Astrocyte of the spinal cord (primary cell): ENCODE measurements around the gene BMAL1.

ENCODE experiments used
- DNase-seq: peaks from one replicate; pipeline ENCODE4 v3.0.0; 2011; ENCODE audit warnings: low read depth, low spot score
- H3K4me3 ChIP-seq: 2 replicates; pipeline ENCODE4 v1.5.1; 2011; ENCODE audit warnings: low read depth, mild to moderate bottlenecking, low read length, moderate library complexity
- CTCF ChIP-seq: IDR thresholded peaks from 2 replicates; pipeline ENCODE4 v1.5.1; 2012; ENCODE audit warnings: low read depth, mild to moderate bottlenecking, low read length, inconsistent platforms
- in situ Hi-C: cut with HindIII; loops from 2 replicates; pipeline ENCODE4 v1.10.0; 2017; ENCODE audit warnings: low sequenced_read_pairs

BMAL1 gene

GRCh38 chr11:13294178-13294577, 16.6 kb downstream of the BMAL1 start:
- H3K4me3 ChIP-seq = no peak overlapping the region
- DNase-seq = no peak
- TF ChIP-seq CTCF = no peak
- in situ Hi-C loops = no loop called here

- H3K4me3 ChIP-seq = no peak overlapping the region
- in situ Hi-C loops = no loop called here
- no peak for TF ChIP-seq CTCF
- DNase-seq = no peak
Measured at GRCh38 chr11:13294771-13295579, 17.4 kb downstream of the BMAL1 start.

- no peak for TF ChIP-seq CTCF
- no peak overlapping the region for H3K4me3 ChIP-seq
- in situ Hi-C loops = no loop called here
- DNase-seq = no peak
Measured at GRCh38 chr11:13297308-13297916, 19.8 kb downstream of the BMAL1 start.

- in situ Hi-C loops = no loop called here
- no peak overlapping the region for H3K4me3 ChIP-seq
- DNase-seq = no peak
- no peak for TF ChIP-seq CTCF
Measured at GRCh38 chr11:13297917-13298356, 20.3 kb downstream of the BMAL1 start.

- no peak overlapping the region for H3K4me3 ChIP-seq
- no peak for DNase-seq
- no peak for TF ChIP-seq CTCF
- in situ Hi-C loops = no loop called here
Measured at GRCh38 chr11:13298765-13299164, 21.2 kb downstream of the BMAL1 start.

- TF ChIP-seq CTCF = no peak
- no peak overlapping the region for H3K4me3 ChIP-seq
- in situ Hi-C loops = no loop called here
- DNase-seq = no peak
Measured at GRCh38 chr11:13301522-13301921, 23.9 kb downstream of the BMAL1 start.
